Ovary (tissue), 3 donors: ENCODE measurements around the gene MICAL2.

Source experiments
- CTCF ChIP-seq, 3 donors: fragments of 450-650 bp in 2 of 3; fragments of 200-600 bp in 1 of 3; IDR thresholded peaks; one replicate each; pipeline versions ENCODE4 v1.5.1 to v1.8.0; 2016 to 2022; ENCODE audit warnings: antibody characterized with exemption in 3 of 3, mild to moderate bottlenecking in 1 of 3
- EP300 ChIP-seq: sonication (generic); formaldehyde crosslinking; IDR thresholded peaks from one replicate; pipeline ENCODE4 v1.6.1; 2017; ENCODE audit warnings: antibody characterized with exemption
- POLR2A ChIP-seq: fragments of 450-650 bp; IDR thresholded peaks from one replicate; pipeline ENCODE4 v1.6.1; 2017; ENCODE audit warnings: antibody characterized with exemption, mild to moderate bottlenecking, moderate library complexity
- donor health status: DM: no; HTN: no; CAD: no.

- TF ChIP-seq CTCF (IDR thresholded peaks at IDR 0.05) (no peak), EP300 (no peak), POLR2A (no peak)
Measured at GRCh38 chr11:12130180-12130980, 20.0 kb downstream of the MICAL2 start.
